ENCODE measurements around the gene ZNF500. TPM values are rescaled to one million over a fixed set of nuclear protein-coding genes. Genes with fewer than 3 reads are reported as not detected.

Gene ZNF500
- total RNA-seq, 3 donors from 2014 or later (not counting 1 experiment from before 2014, with no cell fraction given) = 11.4 to 20.3 (median 13.0) TPM

DNA sequence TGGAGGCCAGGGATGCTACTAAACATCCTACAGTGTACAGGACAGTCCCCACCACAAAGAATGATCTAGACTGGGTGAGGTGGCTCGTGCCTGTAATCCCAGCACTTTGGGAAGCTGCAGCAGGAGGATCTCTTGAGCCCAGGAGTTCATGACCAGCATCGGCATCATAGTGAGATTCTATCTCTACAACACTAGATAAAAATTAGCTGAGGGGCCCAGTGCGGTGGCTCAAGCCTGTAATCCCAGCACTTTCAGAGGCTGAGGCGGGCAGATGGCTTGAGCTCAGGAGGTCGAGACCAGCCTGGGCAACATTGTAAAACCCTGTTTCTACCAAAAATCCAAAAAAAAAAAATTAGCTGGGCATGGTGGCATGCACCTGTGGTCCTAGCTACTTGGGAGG, 5.4 kb upstream of the ZNF500 start:
- intact Hi-C loops (cut with micrococcal nuclease) = no loop called here
- no peak for DNase-seq
- Mint-ChIP-seq H3K27ac (no peak overlapping the region), H3K9me3 (no peaks in the 10 kb centered on the region), H3K4me3 (no peak overlapping the region), H3K4me1 (peaks cover 16 to 19% of the 10 kb centered on the region in 2 donors), H3K36me3 (no peaks in the 10 kb centered on the region), H3K27me3 (ENCODE audit: low read depth in 2 of 2) (no peaks in the 10 kb centered on the region)
- Histone ChIP-seq H3K9me3 (ENCODE audit: control insufficient read depth, insufficient read depth, low read length) (no peaks in the 10 kb centered on the region), H3K27me3 (ENCODE audit: control insufficient read depth, insufficient read depth, low read length) (no peaks in the 10 kb centered on the region), H3K36me3 (ENCODE audit: control insufficient read depth, insufficient read depth, low read length) (no peaks in the 10 kb centered on the region), H3K27ac (ENCODE audit: low read length) (no peak overlapping the region), H3K4me3 (ENCODE audit: low read length) (no peak overlapping the region), H3K4me1 (ENCODE audit: control insufficient read depth, insufficient read depth, low read length) (peaks cover 18% of the 10 kb centered on the region)
- no peak for ATAC-seq
- WGBS (ENCODE audit: insufficient coverage) = 90% methylated on average over 5 of the region's 5 CpGs
- TF ChIP-seq, protein P1, sequence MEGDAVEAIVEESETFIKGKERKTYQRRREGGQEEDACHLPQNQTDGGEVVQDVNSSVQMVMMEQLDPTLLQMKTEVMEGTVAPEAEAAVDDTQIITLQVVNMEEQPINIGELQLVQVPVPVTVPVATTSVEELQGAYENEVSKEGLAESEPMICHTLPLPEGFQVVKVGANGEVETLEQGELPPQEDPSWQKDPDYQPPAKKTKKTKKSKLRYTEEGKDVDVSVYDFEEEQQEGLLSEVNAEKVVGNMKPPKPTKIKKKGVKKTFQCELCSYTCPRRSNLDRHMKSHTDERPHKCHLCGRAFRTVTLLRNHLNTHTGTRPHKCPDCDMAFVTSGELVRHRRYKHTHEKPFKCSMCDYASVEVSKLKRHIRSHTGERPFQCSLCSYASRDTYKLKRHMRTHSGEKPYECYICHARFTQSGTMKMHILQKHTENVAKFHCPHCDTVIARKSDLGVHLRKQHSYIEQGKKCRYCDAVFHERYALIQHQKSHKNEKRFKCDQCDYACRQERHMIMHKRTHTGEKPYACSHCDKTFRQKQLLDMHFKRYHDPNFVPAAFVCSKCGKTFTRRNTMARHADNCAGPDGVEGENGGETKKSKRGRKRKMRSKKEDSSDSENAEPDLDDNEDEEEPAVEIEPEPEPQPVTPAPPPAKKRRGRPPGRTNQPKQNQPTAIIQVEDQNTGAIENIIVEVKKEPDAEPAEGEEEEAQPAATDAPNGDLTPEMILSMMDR (IDR thresholded peaks at IDR 0.05) = no peak

DNA sequence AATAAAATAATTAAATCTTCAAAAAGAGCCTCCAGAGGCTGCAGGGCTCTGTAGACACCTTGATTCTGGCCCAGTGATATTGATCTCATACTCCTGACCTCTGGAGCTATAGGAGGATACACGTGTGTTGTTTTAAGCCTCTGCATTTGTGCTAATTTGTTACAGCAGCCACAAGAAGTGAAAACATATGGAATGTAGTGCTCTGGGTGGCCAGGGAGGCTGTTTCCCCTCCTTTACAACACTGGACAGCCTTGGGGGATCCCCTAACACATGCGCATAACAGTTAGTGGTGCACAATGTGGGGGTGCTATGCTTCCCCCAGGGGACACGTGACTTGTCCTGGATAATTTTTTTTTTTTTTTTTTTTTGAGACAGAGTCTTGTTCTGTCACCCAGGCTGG, 4.7 kb upstream of the ZNF500 start:
- Histone ChIP-seq H3K27me3 (ENCODE audit: control insufficient read depth, insufficient read depth, low read length) (no peaks in the 10 kb centered on the region), H3K36me3 (ENCODE audit: control insufficient read depth, insufficient read depth, low read length) (no peaks in the 10 kb centered on the region), H3K27ac (ENCODE audit: low read length) (no peak overlapping the region), H3K9me3 (ENCODE audit: control insufficient read depth, insufficient read depth, low read length) (no peaks in the 10 kb centered on the region), H3K4me3 (ENCODE audit: low read length) (no peak overlapping the region), H3K4me1 (ENCODE audit: control insufficient read depth, insufficient read depth, low read length) (peaks cover 22% of the 10 kb centered on the region)
- 62% methylated on average over 2 of the region's 3 CpGs for WGBS (ENCODE audit: insufficient coverage)
- H3K9me3 Mint-ChIP-seq = no peaks in the 10 kb centered on the region
- DNase-seq (peak in 1 of 2 donors; percentile 19), ATAC-seq (no peak)
- H3K4me3 Mint-ChIP-seq = no peak overlapping the region
- intact Hi-C loops (cut with micrococcal nuclease) = no loop called here
- TF ChIP-seq, protein P1 (IDR thresholded peaks at IDR 0.05) = no peak
- H3K27ac Mint-ChIP-seq = no peak overlapping the region
- H3K27me3 Mint-ChIP-seq (ENCODE audit: low read depth in 2 of 2) = no peaks in the 10 kb centered on the region
- H3K4me1 Mint-ChIP-seq = peaks cover 20 to 24% of the 10 kb centered on the region in 2 donors
- no peaks in the 10 kb centered on the region for H3K36me3 Mint-ChIP-seq

DNA sequence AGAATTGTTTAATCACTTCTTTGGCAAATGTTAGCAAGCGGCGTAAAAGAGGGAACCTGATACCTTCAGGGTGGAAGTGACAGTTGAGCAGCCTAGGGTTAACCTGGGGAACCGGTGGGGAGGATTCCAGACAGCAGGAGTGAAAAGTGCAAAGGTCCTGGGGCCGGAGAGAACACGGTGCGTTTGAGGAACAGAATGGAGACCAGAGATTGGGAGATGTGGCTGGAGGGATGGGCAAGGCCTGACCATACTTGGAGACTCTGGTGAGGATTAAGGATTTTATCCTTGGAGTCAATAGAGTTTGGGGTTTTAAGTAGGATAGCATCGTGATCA, 2.3 kb upstream of the ZNF500 start:
- 92% methylated on average over 7 of the region's 7 CpGs for WGBS (ENCODE audit: insufficient coverage)
- H3K4me1 Mint-ChIP-seq = peaks cover 30 to 34% of the 10 kb centered on the region in 2 donors
- intact Hi-C loops (cut with micrococcal nuclease) = loop anchor here (2.0 to 5.0 kb wide), 3 partner anchors 34 to 517 kb away; partner anchors contain the start of genes ANKS3, DNAAF8, GLYR1 and UBN1

More for the DNA sequence above, 2.3 kb upstream of the ZNF500 start:
- Histone ChIP-seq H3K27me3 (ENCODE audit: control insufficient read depth, insufficient read depth, low read length) (no peaks in the 10 kb centered on the region), H3K36me3 (ENCODE audit: control insufficient read depth, insufficient read depth, low read length) (no peaks in the 10 kb centered on the region), H3K27ac (ENCODE audit: low read length) (no peak overlapping the region), H3K4me1 (ENCODE audit: control insufficient read depth, insufficient read depth, low read length) (peaks cover 38% of the 10 kb centered on the region), H3K4me3 (ENCODE audit: low read length) (no peak overlapping the region), H3K9me3 (ENCODE audit: control insufficient read depth, insufficient read depth, low read length) (no peaks in the 10 kb centered on the region)
- Mint-ChIP-seq H3K27me3 (ENCODE audit: low read depth in 2 of 2) (no peaks in the 10 kb centered on the region), H3K36me3 (no peaks in the 10 kb centered on the region), H3K9me3 (no peaks in the 10 kb centered on the region), H3K4me3 (peak overlapping the region; percentile 51), H3K27ac (peak overlapping the region; percentile 86 to 88)
- ATAC-seq (no peak), DNase-seq (no peak)
- TF ChIP-seq, protein P1 (IDR thresholded peaks at IDR 0.05) = no peak

Measured in natural killer cell (primary cell).